ENCODE results near the gene DTNBP1.

- no peak for TF ChIP-seq CTCF (conservative IDR thresholded peaks at IDR 0.05)
- TF ChIP-seq ZFX (IDR thresholded peaks at IDR 0.05), result no peak
Measured at GRCh38 chr6:15546591-15546990, 116.2 kb downstream of the DTNBP1 start.
